Skeletal muscle cell (primary cell): ENCODE measurements around the gene ATP11C.
"Not testable (repeated sequence)": the region's sequence is repeated elsewhere in the genome, so short reads cannot be mapped to it uniquely, and the experiment has no call there.

Experiments
- DNase-seq: peaks from one replicate; pipeline ENCODE4 v3.0.0-alpha.2; 2010; ENCODE audit warnings: low read depth
- H3K4me3 ChIP-seq: 2 replicates; pipeline ENCODE4 v1.5.1; 2011; ENCODE audit warnings: low read depth, mild to moderate bottlenecking, control low read depth, low read length, moderate library complexity

ATP11C gene

DNA sequence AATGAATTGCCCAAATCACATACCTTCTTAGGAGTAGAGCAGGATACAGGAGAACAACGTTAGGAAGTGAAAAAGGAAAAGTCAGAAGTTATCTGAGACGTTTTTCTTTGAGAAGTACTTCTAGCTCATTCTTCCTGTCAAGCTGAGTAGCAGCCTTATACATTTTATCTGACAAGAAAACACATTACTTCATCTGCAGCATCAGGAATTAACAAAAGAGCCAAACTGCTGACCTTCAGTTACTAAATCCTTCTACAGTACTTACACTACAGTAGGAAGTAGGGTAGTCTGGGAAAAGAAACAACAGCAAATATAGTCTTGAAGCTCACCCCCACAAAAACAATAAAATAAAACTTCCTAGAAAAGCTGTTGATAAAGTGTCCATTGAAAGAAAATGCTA, 57.0 kb downstream of the ATP11C start:
- no peak overlapping the region for H3K4me3 ChIP-seq
- DNase-seq: no peak

DNA sequence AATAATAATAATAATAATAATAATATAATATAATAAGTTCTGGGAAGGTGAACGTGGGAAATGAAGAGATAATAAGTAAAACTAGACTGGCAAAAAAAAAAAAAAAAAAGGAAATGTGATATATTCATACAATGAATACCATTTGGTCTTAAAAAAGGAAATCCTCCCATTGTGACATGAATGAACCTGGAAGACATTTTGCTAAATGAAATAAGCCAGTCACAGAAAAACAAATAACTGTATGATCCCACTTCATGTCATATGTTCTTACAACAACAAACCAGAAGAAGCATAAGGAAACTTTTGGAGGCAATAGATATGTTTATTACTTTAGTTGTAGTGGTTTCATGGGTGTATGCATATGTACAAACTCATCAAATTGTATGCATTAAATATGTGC, 63.1 kb downstream of the ATP11C start:
- no peak overlapping the region for H3K4me3 ChIP-seq
- DNase-seq: no peak

DNA sequence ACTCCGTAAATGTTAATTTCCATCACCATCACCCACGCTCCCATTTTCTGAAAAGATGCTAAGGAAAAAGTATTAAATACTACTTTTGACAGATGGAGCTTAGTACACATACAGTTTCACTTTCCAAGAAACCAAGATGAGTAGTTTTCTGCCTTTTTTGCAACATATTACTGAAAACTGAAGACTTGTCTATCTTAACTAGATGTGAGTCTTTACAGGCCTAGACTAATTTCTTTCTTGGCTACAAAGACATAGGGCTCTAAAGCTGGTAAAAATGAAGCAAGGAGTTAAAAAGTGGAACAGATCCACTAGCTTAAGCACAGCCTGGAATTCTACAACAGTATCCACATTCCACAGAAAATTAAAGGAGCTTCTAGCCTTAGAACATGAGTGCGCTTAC, 68.2 kb downstream of the ATP11C start:
- no peak for DNase-seq
- H3K4me3 ChIP-seq: no peak overlapping the region

DNA sequence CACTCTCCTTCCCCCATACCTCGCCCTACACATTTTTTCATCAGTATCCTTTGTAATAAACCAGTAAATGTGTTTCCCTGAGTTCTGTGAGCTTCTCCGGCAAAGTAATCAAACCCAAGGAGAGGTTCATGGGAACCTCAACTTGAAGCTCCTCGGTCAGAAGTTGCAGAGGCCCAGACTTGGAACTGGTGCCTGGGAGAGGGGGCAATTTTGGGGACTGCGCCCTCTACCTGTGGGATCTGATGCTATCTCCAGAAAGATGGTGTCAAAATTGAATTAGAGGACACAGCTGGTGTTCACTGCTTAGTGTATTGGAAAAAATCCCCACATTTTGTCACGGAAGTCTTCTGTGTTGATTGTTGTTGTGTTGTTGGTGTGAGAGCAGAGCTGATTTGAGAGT, 70.6 kb downstream of the ATP11C start:
- DNase-seq: no peak

DNA sequence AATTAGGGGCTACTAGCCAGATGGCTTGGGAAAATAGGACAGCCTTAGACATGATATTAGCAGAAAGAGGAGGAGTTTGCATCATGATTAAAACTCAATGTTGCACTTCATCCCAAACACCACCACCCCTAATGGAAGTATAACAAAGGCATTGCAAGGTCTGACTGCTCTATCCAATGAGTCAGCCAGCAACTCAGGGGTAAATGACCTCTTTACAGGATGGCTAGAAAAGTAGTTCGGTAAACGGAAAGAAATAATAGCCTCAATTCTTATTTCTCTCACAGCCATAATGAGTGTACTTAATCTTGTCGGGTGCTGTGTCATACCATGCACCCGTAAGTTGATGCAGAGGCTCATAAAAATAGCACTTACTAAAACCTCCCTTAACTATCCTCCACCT, 76.0 kb downstream of the ATP11C start:
- H3K4me3 ChIP-seq, DNase-seq: not testable (repeated sequence)

More for the DNA sequence above, 70.6 kb downstream of the ATP11C start:
- H3K4me3 ChIP-seq: no peak overlapping the region

DNA sequence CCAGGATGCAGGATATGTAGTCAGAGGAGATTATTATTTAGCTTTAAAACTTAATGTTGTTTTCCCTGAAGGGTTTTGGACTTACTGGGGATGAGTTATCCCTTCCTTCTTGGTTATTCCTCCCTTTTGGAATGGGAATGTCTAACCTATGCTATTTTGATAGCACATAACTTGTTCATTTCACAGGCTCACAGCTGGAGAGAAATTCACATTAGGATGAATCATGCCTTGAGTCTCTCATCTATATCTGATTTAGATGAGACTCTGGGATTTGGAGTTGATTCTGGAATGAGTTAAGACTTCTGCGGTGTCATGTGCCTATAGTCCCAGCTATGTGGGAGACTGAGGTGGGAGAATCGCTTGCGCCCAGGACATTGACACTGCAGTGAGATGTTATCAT, 81.1 kb downstream of the ATP11C start:
- DNase-seq: no peak
- H3K4me3 ChIP-seq: no peak overlapping the region

DNA sequence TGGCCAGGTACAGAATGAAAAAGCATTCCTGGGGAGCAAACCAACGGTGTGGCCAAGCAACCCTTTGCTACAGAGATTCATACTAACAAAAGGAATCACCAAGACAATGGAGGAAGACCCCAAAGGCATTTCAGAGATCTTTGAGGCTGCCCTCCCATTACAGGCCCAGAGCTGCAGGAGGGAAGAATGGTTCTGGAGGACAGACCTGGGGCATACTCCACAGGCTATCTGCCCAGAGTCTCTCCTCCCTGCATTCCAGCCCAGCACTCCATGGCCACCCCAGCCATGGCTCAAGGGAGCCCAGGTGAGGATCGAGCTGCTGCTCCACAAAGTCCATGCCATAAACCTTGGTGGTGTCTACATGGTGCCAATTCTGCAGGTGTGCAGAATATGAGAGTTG, 81.9 kb downstream of the ATP11C start:
- no peak overlapping the region for H3K4me3 ChIP-seq
- DNase-seq: no peak

DNA sequence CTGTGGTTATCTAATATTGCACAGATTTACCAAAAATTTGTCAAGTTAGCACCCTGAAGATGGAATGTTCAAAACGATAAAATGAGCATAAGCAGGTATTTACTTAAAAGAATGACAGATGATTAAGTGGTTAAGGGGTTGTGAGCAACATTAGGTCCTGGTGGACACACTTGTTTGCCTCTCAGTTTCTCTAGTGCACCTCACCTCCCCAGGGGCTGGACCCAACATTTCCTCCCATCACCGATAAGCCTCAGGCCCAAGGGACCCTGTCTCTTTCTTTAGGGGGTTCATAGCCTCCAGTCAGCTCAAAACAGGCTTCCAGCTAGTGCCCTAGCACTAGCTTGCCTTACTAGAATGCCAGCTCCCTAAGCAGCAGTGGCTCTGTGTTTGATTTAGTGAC, 88.0 kb downstream of the ATP11C start:
- H3K4me3 ChIP-seq: no peak overlapping the region
- DNase-seq: no peak

DNA sequence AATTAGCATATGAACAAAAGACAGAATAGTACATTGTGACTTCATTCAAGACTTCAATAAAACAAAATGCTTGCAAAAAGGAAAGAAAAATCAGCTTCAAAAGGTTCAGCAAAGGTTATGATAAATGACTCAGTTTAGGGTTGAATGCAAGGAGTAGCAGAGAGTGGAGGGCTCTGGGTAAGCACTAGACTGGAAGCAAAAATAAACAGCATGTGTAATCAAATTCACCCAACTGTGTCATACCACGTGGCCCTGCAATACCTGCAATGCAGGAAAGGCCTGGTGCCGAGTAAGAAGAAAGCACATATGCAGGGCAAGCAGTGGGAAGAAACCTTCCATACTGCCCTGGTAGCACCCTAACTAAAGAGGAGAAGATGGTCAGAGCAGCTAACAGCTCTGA, 88.7 kb downstream of the ATP11C start:
- no peak for DNase-seq

DNA sequence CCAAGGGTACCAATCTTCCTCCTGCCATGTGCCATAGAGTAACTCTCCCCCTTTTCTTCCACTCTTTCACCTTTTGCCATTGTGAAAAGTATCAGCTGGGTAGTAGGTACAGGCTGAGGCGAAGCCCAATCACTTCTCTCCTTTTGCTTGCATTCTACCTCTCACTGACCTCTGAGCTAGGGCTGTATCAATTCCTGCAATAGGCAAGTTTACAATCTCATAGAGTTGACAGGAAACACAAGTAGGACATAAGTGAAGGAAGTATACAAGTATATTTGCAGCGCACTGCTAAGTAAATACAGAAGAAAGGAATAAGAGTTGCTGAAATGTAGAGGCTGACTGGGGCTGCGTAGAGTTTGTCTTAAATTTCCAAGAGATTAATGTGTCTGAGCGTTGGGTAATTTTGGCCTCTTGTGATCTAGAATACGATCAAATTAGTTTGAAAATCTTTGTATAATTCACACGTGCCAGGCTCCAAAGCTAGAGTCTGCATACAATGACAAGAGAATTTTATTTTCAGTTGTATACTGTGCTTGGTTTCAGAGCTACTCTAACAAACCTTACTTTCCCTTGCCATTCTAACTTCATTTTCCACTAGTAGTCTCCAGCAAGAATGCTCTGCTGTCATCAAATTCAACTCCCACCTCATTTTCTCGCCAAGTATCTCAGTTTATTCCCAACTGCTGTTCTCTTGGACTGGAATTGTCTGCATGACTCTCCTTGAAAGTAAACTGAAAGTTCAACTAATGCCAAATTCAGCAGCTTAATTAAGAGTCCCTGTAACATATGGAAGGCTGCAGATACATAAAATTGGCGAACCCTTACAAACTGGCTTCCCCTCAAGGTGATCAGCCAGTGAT, 90.3 kb downstream of the ATP11C start:
- DNase-seq: no peak
- H3K4me3 ChIP-seq: no peak overlapping the region

More for the DNA sequence above, 88.7 kb downstream of the ATP11C start:
- H3K4me3 ChIP-seq: no peak overlapping the region

DNA sequence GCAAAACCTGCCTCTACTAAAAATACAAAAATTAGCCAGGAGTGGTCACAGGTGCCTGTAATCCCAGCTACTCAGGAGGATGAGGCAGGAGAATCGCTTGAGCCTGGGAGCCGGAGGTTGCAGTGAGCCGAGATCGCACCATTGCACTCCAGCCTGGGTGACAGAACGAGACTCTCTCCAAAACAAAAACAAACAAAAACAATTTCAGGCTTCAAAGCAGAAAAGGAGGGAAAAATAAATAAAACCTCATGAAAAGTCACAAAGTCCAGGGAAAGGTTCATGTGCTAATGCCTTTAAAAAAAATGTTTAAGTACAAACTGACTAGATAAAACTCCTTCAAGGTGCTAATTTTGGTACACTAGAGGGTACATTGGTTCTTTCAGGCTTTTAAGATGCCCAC, 96.5 kb downstream of the ATP11C start:
- not testable (repeated sequence) for H3K4me3 ChIP-seq, DNase-seq

DNA sequence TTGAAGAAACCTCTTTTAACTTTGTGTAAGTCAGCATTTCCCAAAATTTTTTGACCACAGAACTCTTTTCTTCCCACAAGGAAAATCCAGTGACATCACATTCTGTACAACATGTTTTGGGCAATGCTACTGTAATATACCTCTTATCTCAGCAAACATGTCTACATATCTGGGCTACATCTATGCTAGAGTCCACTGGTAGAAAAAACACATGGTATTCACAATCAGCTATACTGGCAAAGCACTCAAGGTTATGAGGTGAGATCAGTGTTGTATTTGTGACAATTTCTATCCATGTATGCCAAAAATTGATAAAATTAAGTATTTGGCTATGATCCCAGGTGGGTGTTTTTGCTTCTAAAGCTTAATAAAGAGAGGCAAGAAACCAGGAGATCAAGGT, 98.0 kb downstream of the ATP11C start:
- DNase-seq: no peak
- H3K4me3 ChIP-seq: no peak overlapping the region

DNA sequence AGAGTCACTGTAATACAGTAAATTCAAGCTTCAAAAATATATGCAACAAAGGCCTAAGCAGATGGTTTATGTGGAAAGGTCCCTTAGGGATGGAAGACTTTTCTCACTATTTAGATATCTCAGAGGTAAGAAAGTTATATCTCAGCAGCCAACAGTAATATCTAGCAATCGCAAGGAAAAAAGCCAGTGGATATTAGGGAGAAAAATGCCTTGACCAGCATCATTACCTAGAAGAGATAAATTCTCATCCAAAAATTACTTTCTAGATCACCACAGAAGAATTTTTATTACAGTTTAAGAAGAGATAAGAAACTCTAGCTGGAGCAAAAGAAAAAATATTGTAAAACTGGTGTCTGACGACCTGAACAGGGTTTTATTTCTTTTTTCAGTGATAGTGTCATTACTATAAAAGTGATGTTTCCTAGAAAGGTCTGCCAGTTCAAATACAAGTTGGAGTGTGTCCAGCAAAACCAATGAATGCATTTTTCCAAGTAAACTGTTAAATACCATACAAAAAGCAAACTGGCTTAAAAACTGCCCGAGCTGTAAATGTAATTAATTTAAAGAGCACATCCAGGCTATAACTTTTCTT, 100.0 kb downstream of the ATP11C start:
- H3K4me3 ChIP-seq: no peak overlapping the region
- DNase-seq: no peak

DNA sequence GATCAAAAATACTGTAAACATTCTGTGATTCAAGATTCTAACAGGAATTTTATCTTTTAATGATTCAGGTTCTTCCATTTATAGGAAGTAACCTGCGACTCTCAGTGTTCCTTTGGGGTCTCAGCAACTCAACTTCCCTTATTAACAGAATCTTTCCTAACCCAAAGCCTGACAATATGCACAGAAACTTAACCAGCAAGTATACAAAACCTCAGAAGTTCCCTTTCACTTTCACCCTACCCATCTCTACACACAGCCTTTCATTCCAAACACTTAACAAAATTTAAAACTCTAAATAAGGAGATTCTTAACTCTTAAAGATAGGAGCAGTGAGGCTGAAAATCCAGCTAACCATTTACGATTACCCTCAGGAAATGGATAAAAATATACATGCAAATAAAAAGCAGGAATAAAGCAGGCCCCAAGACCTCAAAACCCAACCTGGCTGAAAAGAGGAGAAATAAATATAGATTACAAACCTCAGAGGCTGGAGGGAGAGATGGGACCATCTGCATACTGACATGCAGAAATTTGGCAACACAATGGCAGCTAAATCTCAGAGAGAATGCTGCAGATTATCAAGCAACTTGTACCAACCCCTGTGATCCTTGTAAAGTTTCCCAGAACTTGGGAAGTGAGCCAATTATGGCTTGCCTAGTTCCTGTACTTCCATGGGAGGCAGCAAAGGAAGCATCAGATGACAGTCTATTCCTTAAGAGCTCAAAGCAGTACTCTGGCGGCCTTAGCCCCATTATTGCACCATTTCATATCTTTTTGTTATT, 101.0 kb downstream of the ATP11C start:
- DNase-seq: no peak
- H3K4me3 ChIP-seq: no peak overlapping the region

DNA sequence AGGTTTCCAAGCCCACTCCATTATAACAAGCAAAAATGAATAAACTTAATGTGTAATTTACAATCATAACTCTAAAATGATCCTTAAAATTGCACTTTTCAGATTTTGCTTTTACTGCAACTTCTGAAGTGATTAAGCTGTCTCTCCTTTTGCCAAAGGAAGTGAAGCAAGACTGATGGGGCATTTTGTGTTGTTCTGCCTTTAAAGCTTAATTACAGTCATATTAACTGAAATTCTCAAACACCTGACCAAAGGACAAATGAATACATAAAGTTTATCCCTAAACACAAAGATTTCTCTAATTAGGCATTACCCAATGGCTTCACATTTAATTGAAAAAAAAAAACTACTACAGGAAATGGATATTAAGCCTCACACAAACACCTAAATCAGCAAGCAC, 101.8 kb downstream of the ATP11C start:
- DNase-seq: no peak
- H3K4me3 ChIP-seq: no peak overlapping the region

DNA sequence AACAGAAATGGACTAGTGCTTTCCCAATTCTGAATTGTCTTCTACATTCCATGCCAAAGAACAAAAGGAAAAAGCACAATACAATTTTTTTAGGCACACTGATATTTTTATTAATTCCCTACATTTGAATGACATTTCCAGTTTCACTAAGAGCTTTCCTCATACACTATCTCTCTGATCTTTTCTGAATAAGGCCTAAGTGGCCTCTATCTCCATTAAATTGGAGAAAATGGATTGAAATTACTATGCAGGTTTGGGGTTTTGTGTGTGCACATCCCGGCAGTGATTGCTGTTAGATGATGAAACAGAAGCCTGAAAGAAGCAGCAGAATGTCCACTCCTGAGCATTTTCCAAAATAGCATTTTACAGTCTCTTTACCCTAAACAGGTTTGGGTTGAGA, 104.0 kb downstream of the ATP11C start:
- no peak overlapping the region for H3K4me3 ChIP-seq
- no peak for DNase-seq

DNA sequence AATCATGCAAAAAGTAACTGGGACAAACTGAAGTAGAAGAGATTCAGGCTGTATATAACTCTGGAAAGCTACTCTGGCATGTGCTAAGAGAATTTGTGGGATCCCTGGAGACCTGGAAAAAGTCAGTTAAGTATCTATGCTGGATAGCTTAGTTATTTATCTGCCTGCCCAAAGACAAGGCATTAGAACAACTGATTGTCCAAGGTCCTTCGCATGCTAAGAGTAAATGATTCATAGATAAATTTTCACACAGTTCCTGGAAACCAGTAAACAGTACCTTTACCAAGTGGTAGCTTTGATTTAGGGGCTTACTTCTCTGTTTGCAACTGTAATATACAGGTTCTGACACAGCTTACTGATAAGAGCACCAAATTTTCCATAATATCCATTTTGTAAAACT, 104.8 kb downstream of the ATP11C start:
- no peak for DNase-seq
- no peak overlapping the region for H3K4me3 ChIP-seq

DNA sequence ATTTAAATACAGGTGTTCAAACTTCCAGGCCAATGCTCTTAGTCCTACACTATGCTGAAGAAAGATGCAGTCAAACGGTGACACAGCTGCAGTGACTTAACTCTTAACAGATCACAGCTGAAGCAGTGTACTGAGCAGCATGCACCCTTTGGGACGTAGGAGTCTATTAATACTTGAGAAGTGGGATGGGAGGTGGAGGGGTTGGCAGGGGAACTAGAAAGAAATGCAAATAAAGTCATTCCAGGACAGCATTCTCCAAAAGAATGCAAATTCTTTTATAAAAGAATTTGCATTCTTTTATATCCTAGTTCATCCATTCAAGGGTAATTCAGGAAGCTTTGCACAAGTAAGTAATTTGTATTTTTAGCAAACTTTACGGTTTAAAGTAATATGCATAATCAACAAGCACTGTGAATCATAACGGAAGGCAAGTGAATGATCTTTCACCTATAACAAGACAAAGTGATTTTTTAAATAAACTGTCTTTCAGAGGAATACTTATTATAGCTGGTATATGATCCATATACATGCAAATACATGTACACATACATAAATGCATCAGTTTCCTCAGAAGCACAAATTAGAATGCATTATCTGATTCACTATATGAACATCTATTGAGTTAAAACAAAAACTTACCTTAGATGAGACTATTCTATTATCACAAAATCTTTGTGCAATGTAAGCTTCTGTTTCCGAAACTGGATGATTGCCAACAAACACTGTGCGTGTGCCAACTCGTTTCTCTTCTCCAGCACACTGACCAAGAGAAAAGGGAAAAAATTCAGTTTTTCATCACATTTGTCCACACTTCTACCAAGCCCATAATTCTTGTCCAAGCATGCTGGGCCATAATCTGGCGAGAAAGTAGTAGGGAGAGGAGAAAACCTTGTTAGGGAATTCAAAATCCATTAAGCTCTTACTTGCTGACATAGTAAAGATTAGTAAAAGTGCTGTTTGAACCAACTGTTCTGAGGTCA, 106.5 kb downstream of the ATP11C start:
- no peak for DNase-seq
- H3K4me3 ChIP-seq: no peak overlapping the region

DNA sequence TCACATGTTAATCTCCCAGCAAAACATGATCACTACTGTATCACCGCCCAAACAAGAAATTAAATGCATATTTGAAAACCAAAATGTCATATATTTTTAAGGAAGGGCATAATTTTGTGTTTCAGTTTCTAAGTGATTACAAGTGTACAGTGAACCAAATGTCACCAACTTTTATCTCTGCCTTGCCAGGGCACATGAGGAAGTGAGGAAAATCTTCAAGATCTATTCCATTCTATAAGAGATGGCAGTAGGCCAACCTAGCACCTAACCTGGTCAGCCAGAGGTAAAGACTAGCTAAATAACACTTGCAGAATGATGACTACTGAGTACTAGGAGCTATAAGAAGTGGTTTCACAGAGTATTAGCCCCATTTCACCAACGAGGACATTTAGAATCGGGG, 107.2 kb downstream of the ATP11C start:
- no peak for DNase-seq
- no peak overlapping the region for H3K4me3 ChIP-seq
